Panc1 (cell line): Measurements from ENCODE around the gene CAPN9. TPM values are rescaled to one million over a fixed set of nuclear protein-coding genes. Genes with fewer than 3 reads are reported as not detected.

ENCODE experiments used
- ATAC-seq: fragments of 200-7000 bp; cut with Tn5 transposase; 2 replicates; pipeline ENCODE4 v1.9.1; 2020; ENCODE audit warnings: mild to moderate bottlenecking, moderate library complexity
- BruUV-seq: library from RNA; stranded (reverse); fragments of 400-500 nt; replicated peaks from 2 replicates; lab custom pipeline; 2021; lab: Mats Ljungman, UMichigan
- CTCF ChIA-PET: fragments of 300-600 bp; sonication (Branson Sonifier 250); formaldehyde crosslinking; loops from one replicate; lab custom pipeline; 2022; ENCODE audit warnings: antibody characterized with exemption; lab: Charles Lee
- POLR2A ChIA-PET: fragments of 300-600 bp; sonication (Branson Sonifier 250); formaldehyde crosslinking; loops from one replicate; lab custom pipeline; 2022; ENCODE audit warnings: antibody characterized with exemption; lab: Charles Lee
- DNase-seq: peaks from one replicate; pipeline ENCODE4 v3.0.0-alpha.2; 2010; ENCODE audit warnings: low read depth, low spot score
- H3K27ac ChIP-seq: 2 replicates; pipeline ENCODE4 v1.5.1; 2011; ENCODE audit warnings: mild to moderate bottlenecking, low read length, inconsistent platforms
- H3K27me3 ChIP-seq: fragments of 200-500 bp; sonication (Bioruptor generic); 2 replicates; pipeline ENCODE4 v1.6.0; 2014; ENCODE audit warnings: low read length, inconsistent platforms; ENCODE audit not compliant: control insufficient read depth, insufficient read depth
- H3K36me3 ChIP-seq: fragments of 200-500 bp; sonication (Bioruptor generic); 2 replicates; pipeline ENCODE4 v1.5.1; 2014; ENCODE audit warnings: inconsistent platforms, mild to moderate bottlenecking, low read length, moderate library complexity; ENCODE audit not compliant: control insufficient read depth, insufficient read depth
- H3K4me1 ChIP-seq: 2 replicates; pipeline ENCODE4 v1.5.1; 2011; ENCODE audit warnings: inconsistent platforms, mild to moderate bottlenecking, low read length, moderate library complexity; ENCODE audit not compliant: control insufficient read depth, insufficient read depth
- H3K4me3 ChIP-seq, 2 experiments: 2 replicates each; pipeline ENCODE4 v1.5.1; 2011 to 2012; ENCODE audit warnings: low read depth in 2 of 2, low read length in 2 of 2, mild to moderate bottlenecking in 2 of 2, inconsistent platforms in 1 of 2, moderate library complexity in 1 of 2
- H3K9me3 ChIP-seq: fragments of 200-500 bp; sonication (Bioruptor generic); 2 replicates; pipeline ENCODE4 v1.5.1; 2014; ENCODE audit warnings: low read depth, mild to moderate bottlenecking, inconsistent platforms, low read length, moderate library complexity; ENCODE audit not compliant: control insufficient read depth, insufficient read depth
- CTCF ChIP-seq: fragments of 450-650 bp; IDR thresholded peaks from 2 replicates; pipeline ENCODE4 v1.5.1; 2017; ENCODE audit warnings: mild to moderate bottlenecking
- POLR2AphosphoS5 ChIP-seq: IDR thresholded peaks from 2 replicates; pipeline ENCODE4 v1.6.1; 2012; ENCODE audit warnings: mild to moderate bottlenecking, low read depth, low read length, moderate library complexity
- REST ChIP-seq, 2 experiments: IDR thresholded peaks; 2 replicates each; pipeline ENCODE4 v1.6.1; 2011 to 2012; ENCODE audit warnings: low read depth in 2 of 2, control low read depth in 1 of 2, low read length in 1 of 2, mild to moderate bottlenecking in 1 of 2, moderate library complexity in 1 of 2; ENCODE audit not compliant: insufficient read depth in 1 of 2
- SIN3A ChIP-seq: IDR thresholded peaks from 2 replicates; pipeline ENCODE4 v1.6.1; 2012; ENCODE audit warnings: low read depth, mild to moderate bottlenecking, low read length, moderate library complexity, borderline replicate concordance; ENCODE audit not compliant: insufficient read depth
- TCF7L2 ChIP-seq: IDR thresholded peaks from 2 replicates; pipeline ENCODE4 v1.6.1; 2011; ENCODE audit warnings: mild to moderate bottlenecking, low read depth, low read length, inconsistent platforms
- in situ Hi-C: cut with HindIII; loops from 2 replicates; pipeline ENCODE4 v1.10.0; 2016; ENCODE audit warnings: low sequenced_read_pairs, low pct_unique_long_range_greater_than_20kb
- intact Hi-C: fragments of 100-400 bp; cut with micrococcal nuclease; formaldehyde crosslinking; loops from one replicate; pipeline ENCODE4 v1.10.0; 2022; ENCODE audit not compliant: unreplicated experiment
- total RNA-seq: library from RNA; stranded (reverse); gene quantifications from one replicate; pipeline ENCODE4 v1.2.1, GENCODE V29; 2021; ENCODE audit not compliant: unreplicated experiment

CAPN9 gene
- total RNA-seq, 1 experiment from 2014 or later: not detected

- Histone ChIP-seq H3K36me3 (no peaks in the 10 kb centered on the region), H3K4me3 (no peak overlapping the region), H3K9me3 (no peaks in the 10 kb centered on the region), H3K27ac (no peak overlapping the region), H3K27me3 (no peaks in the 10 kb centered on the region), H3K4me1 (peaks cover 21% of the 10 kb centered on the region)
- ATAC-seq (no peak), DNase-seq (no peak)
- no TSS peak for BruUV-seq
- intact Hi-C loops (no loop called here), in situ Hi-C loops (no loop called here)
- POLR2A ChIA-PET: no interaction called here
- CTCF ChIA-PET: no interaction called here
- TF ChIP-seq SIN3A: no peak
- no peak for TF ChIP-seq POLR2AphosphoS5
- no peak for TF ChIP-seq REST (IDR thresholded peaks at IDR 0.05; ENCODE audit: insufficient read depth in 1 of 2, low read depth in 2 of 2, low read length in 1 of 2)
- no peak for TF ChIP-seq CTCF
- TF ChIP-seq TCF7L2: no peak
These were observed 74.2 kb downstream of the CAPN9 start for GRCh38 chr1:230821346-230821745.

GRCh38 chr1:230822092-230822581 lies 74.9 kb downstream of the CAPN9 start:
- BruUV-seq: no TSS peak
- in situ Hi-C loops (no loop called here), intact Hi-C loops (no loop called here)

More at GRCh38 chr1:230822092-230822581, 74.9 kb downstream of the CAPN9 start:
- peaks cover 21% of the 10 kb centered on the region for H3K4me1 ChIP-seq
- CTCF ChIA-PET: no interaction called here
- no peak for DNase-seq
- POLR2A ChIA-PET: no interaction called here
- no peak for TF ChIP-seq REST (IDR thresholded peaks at IDR 0.05; ENCODE audit: insufficient read depth in 1 of 2, low read depth in 2 of 2, low read length in 1 of 2)
- TF ChIP-seq CTCF: no peak
- no peak for TF ChIP-seq SIN3A
- no peak for TF ChIP-seq TCF7L2
- no peak for TF ChIP-seq POLR2AphosphoS5
- H3K36me3 ChIP-seq: no peaks in the 10 kb centered on the region
- H3K9me3 ChIP-seq: no peaks in the 10 kb centered on the region
- H3K27ac ChIP-seq: no peak overlapping the region
- ATAC-seq: no peak
- no peaks in the 10 kb centered on the region for H3K27me3 ChIP-seq
- no peak overlapping the region for H3K4me3 ChIP-seq
